ENCODE results near the gene PDE4B.
"Not testable (repeated sequence)": the region's sequence is repeated elsewhere in the genome, so short reads cannot be mapped to it uniquely, and the experiment has no call there.

Gene PDE4B

DNA sequence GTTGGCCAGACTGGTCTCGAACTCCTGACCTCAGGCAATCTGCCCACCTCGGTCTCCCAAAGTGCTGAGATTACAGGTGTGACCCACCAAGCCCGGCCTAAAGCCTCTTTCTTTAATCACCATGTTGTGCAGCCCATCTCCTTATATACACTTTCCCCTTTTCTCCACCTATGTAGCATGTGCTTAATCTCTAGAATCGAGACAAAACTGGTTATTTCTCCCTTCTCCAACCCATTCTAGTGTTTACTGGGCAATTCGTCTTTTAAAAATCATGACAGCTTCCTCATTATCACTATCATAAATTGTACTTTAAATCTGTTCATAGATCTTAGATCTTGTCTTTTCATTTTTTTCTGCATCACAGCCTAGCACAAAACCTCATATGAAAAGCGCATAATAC, 285.7 kb downstream of the PDE4B start:
- no peak for DNase-seq (ENCODE audit: low spot score)
- TF ChIP-seq, protein P1, sequence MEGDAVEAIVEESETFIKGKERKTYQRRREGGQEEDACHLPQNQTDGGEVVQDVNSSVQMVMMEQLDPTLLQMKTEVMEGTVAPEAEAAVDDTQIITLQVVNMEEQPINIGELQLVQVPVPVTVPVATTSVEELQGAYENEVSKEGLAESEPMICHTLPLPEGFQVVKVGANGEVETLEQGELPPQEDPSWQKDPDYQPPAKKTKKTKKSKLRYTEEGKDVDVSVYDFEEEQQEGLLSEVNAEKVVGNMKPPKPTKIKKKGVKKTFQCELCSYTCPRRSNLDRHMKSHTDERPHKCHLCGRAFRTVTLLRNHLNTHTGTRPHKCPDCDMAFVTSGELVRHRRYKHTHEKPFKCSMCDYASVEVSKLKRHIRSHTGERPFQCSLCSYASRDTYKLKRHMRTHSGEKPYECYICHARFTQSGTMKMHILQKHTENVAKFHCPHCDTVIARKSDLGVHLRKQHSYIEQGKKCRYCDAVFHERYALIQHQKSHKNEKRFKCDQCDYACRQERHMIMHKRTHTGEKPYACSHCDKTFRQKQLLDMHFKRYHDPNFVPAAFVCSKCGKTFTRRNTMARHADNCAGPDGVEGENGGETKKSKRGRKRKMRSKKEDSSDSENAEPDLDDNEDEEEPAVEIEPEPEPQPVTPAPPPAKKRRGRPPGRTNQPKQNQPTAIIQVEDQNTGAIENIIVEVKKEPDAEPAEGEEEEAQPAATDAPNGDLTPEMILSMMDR (IDR thresholded peaks at IDR 0.05), result no peak
- Histone ChIP-seq H3K4me3 (no peak overlapping the region), H3K27ac (no peak overlapping the region)

DNA sequence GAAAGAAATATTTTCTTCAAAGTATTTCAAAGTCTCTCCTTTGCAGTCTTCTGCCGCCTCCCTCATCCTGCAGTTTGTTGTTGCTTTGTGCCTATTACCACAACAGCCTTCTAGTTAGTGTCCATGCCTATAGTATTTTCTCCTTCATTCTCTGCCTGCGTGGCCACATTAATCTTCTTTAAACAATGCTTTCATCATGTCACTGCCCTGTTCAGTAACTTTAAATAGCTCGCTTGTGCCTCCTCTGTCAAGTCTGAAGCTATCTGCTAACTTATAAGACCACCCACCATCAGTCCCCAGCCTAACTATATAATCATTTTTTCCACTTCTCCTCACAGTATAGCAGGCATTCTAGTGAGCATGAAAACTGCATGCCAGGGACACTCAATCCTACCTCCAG, 290.3 kb downstream of the PDE4B start:
- no peak overlapping the region for H3K4me3 ChIP-seq
- TF ChIP-seq, protein P1 (IDR thresholded peaks at IDR 0.05), result no peak
- no peak overlapping the region for H3K27ac ChIP-seq
- DNase-seq (ENCODE audit: low spot score), result no peak

DNA sequence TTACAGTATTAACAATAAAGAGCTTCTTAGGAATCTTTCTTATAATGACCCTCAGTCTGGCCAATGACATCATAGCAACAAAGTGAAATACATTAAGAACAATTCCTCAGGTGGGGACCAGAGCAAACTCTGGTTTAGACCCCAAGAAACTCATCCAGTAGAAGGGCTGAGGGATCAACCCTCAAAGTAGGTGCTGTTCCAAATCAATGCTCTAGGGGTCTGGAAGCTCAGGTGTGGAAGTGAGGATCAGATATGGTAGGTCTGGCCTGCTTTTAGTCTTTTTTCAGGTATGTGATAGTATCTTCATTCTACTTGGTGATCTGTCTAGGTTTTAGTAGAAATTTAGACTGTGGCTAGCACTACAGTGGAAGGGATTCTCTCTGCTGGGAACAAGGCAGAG, 291.7 kb downstream of the PDE4B start:
- DNase-seq (ENCODE audit: low spot score), result no peak
- no peak overlapping the region for H3K27ac ChIP-seq
- H3K4me3 ChIP-seq, result no peak overlapping the region
- TF ChIP-seq, protein P1 (IDR thresholded peaks at IDR 0.05), result no peak

DNA sequence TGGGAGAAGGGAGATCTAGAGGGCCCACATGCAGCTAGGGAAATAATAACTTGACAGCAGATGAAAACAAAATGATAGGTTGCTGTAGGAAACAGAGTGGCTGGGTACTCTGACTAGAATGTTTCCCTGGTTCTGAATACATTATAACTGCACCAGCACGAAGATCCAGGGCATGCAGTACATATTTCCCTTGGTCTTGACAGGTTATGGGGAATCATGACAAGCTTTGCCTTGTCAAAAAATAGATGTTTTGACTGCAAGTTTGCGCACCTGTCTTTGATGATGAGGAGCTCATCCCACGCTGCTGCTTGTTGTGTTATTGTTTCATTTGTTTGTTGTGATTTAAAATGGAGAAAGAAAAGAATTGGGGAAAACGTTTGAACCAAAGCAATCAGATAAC, 292.9 kb downstream of the PDE4B start:
- Histone ChIP-seq H3K4me3 (no peak overlapping the region), H3K27ac (no peak overlapping the region)
- TF ChIP-seq, protein P1 (IDR thresholded peaks at IDR 0.05), result no peak
- DNase-seq (ENCODE audit: low spot score), result no peak

DNA sequence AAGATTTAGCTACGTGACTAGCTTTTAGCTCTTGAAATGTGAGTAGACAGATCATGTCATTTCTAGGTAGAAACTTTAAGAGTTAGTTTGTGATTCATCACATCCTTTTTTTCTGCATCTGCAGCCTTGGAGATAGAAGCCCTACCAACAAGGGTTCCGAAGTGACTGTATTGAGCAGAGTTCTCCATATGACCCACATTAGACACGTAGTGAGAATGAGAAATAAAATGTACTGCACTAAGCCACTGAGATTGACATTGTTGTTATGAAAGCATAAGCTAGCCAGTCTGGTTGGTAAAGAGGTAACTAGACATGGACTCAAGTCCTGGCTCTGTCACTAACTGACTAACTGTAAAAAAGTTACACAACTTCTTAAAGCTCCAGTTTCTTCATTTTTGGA, 296.1 kb downstream of the PDE4B start:
- no peak overlapping the region for H3K27ac ChIP-seq
- TF ChIP-seq, protein P1 (IDR thresholded peaks at IDR 0.05), result no peak

DNA sequence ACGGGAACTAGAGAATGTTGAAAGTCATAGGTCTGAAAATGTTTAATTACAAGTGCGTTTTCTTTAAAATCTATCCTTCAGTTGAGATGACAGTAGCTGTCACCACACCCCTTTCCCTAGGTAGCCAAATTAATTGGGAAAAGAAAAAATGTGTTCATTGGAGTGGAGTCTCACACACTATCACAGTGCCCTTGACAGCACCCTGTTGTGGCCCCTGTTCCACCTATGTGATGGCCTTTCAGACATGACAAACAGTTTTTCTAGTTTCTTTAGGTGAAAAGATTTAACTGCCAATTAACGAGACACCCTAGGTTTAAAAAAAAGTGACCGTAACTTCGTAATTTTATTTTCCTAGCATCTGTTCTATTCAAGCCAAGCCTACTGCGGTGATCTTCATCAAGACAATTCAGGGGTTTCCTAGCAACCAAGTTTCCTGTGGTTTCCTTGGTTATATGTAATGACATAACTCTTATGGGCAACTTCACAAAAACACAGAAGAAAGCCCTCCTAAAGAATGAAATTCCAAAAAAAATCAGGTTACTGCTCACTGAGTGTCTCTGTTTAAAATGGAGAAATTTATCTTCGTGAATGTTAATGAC, 298.3 kb downstream of the PDE4B start:
- DNase-seq (ENCODE audit: low spot score), result no peak
- Histone ChIP-seq H3K27ac (no peak overlapping the region), H3K4me3 (no peak overlapping the region)
- TF ChIP-seq, protein P1 (IDR thresholded peaks at IDR 0.05), result no peak

More for the DNA sequence above, 296.1 kb downstream of the PDE4B start:
- no peak for DNase-seq (ENCODE audit: low spot score)
- no peak overlapping the region for H3K4me3 ChIP-seq

DNA sequence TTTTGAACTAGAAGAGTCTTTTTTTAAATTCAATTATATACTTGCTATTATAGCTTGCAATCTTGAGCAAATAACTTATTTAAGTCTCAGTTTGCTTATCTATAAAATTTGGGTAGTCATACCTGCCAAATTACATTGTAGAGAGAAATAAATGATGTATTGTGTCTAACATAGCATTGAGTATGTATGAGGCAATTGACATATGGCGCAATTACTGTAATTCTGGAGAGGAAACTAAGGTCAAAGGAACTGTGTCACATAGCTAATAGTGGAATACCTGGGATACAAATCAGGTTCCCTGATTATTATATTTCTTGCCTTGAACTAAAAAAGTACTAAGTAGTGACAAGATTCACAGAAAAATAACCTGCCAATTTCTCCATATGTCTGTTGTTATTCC, 302.5 kb downstream of the PDE4B start:
- no peak for DNase-seq (ENCODE audit: low spot score)
- TF ChIP-seq, protein P1 (IDR thresholded peaks at IDR 0.05), result no peak

DNA sequence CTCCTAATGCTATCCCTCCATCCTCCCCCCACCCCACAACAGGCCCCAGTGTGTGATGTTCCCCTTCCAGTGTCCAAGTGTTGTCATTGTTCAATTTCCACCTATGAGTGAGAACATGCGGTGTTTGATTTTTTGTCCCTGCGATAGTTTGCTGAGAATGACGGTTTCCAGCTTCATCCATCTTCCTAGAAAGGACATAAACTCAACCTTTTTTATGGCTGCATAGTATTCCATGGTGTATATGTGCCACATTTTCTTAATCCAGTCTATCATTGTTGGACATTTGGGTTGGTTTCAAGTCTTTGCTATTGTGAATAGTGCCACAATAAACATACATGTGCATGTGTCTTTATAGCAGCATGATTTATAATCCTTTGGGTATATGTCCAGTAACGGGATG, 308.3 kb downstream of the PDE4B start:
- H3K4me3 ChIP-seq; DNase-seq (ENCODE audit: low spot score); H3K27ac ChIP-seq: not testable (repeated sequence)

More for the DNA sequence above, 302.5 kb downstream of the PDE4B start:
- no peak overlapping the region for H3K4me3 ChIP-seq
- H3K27ac ChIP-seq, result no peak overlapping the region

DNA sequence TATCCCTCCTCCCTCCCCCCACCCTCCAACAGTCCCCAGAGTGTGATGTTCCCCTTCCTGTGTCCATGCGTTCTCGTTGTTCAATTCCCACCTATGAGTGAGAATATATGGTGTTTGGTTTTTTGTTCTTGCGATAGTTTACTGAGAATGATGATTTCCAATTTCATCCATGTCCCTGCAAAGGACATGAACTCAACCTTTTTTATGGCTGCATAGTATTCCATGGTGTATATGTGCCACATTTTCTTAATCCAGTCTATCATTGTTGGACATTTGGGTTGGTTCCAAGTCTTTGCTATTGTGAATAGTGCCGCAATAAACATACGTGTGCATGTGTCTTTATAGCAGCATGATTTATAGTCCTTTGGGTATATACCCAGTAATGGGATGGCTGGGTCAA, 311.4 kb downstream of the PDE4B start:
- H3K27ac ChIP-seq; H3K4me3 ChIP-seq; DNase-seq (ENCODE audit: low spot score): not testable (repeated sequence)

Measured in coronary artery (tissue), 2 donors.